ENCODE results near the gene ERI2.
"Not testable (repeated sequence)": the region's sequence is repeated elsewhere in the genome, so short reads cannot be mapped to it uniquely, and the experiment has no call there.

- TF ChIP-seq POLR2AphosphoS5, CTCF, POLR2A (IDR thresholded peaks at IDR 0.05): not testable (repeated sequence)
These were observed 41.8 kb downstream of the ERI2 start for GRCh38 chr16:20764448-20764847.
